A673 (cell line): ENCODE results near the gene NCAPH2.

ENCODE experiments used
- EZH2 ChIP-seq: fragments of 200-600 bp; sonication (generic); IDR thresholded peaks from 2 replicates; pipeline ENCODE4 v1.6.1; 2017; ENCODE audit warnings: borderline replicate concordance, low read depth, mild to moderate bottlenecking, mixed read lengths, antibody characterized with exemption, low read length; ENCODE audit not compliant: poor library complexity, severe bottlenecking
- TF ChIP-seq, protein P1 (sequence below): fragments of 300-800, 200-600 bp; sonication (generic); conservative IDR thresholded peaks from 2 replicates; pipeline ENCODE4 v1.5.1; 2017; ENCODE audit warnings: low read depth, mild to moderate bottlenecking, antibody characterized with exemption, low read length, moderate library complexity, mixed read lengths

- TF ChIP-seq, protein P1, sequence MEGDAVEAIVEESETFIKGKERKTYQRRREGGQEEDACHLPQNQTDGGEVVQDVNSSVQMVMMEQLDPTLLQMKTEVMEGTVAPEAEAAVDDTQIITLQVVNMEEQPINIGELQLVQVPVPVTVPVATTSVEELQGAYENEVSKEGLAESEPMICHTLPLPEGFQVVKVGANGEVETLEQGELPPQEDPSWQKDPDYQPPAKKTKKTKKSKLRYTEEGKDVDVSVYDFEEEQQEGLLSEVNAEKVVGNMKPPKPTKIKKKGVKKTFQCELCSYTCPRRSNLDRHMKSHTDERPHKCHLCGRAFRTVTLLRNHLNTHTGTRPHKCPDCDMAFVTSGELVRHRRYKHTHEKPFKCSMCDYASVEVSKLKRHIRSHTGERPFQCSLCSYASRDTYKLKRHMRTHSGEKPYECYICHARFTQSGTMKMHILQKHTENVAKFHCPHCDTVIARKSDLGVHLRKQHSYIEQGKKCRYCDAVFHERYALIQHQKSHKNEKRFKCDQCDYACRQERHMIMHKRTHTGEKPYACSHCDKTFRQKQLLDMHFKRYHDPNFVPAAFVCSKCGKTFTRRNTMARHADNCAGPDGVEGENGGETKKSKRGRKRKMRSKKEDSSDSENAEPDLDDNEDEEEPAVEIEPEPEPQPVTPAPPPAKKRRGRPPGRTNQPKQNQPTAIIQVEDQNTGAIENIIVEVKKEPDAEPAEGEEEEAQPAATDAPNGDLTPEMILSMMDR = no peak
- TF ChIP-seq EZH2 = no peak
These were observed 8.0 kb downstream of the NCAPH2 start for GRCh38 chr22:50516068-50516467.
